SIG-M5 (cell line): ENCODE measurements around the gene TSPAN15.

Experiments
- DNase-seq: peaks from one replicate; lab custom pipeline; 2025; lab: John Stamatoyannopoulos, UW

Gene TSPAN15

GRCh38 chr10:69553328-69553727, 102.1 kb downstream of the TSPAN15 start:
- no peak for DNase-seq

GRCh38 chr10:69554611-69555010, 103.3 kb downstream of the TSPAN15 start:
- DNase-seq, result no peak
